Measurements from ENCODE around the gene CYTH2. TPM values are rescaled to one million over a fixed set of nuclear protein-coding genes. Genes with fewer than 3 reads are reported as not detected.

CYTH2 gene
- total RNA-seq, 2 experiments from 2014 or later, result 44.0 to 53.2 TPM

DNA sequence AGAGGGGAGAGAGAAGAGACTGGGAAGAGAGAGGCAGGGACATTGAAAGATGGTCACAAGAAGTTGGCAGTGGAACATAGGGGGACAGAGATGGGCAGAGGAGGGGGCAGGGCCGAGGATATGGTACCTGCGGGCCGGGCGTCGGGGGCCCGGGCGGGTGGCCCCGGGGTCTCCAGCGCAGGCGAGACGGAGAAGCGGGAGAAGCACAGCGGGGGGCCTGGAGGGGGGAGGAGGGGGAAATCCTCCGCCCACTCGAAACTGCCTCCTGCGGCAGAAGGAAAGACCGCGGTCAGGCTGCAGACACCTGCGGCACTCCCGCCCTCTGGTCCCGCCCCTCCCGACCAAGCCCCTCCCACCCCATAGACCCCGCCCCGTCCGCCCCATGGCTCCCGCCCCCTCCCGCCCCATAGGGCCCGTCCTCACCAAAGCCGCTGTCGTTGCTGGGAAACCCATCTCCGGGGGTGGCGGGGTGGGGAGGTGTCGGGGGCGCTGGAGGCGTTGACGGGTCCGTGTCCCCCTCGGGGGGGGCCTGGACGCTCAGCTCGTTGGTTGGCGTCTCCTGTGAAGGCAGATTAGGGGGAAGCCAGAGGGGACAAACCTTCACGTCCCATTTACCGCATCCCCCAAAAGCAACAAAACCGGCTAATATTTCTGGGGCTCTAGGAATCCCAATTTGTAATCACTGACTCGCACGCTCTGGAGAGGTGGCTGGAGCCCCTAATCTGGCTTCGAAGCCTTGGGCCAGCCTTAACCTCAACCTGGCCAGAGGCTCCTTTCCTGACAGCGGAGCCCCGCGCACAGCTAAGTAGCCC, 22.0 kb downstream of the CYTH2 start:
- POLR2A ChIA-PET, result interaction anchor here (0.7 kb wide), 2 partner anchors 80 to 182 kb away, joined by 3 to 4 read pairs; no protein-coding TSS in a partner anchor
- CTCF ChIA-PET (ENCODE audit: unreplicated experiment), result no interaction called here
- no TSS peak for BruUV-seq (replicated peaks)
- Histone ChIP-seq H4K20me1 (ENCODE audit: insufficient read depth, low read length) (no peaks in the 10 kb centered on the region), H3K4me3 (ENCODE audit: low read depth, low read length, poor library complexity, severe bottlenecking) (peak overlapping the region; percentile 44), H3K9me3 (ENCODE audit: low read length) (no peaks in the 10 kb centered on the region), H3K36me3 (ENCODE audit: insufficient read depth, low read length) (no peaks in the 10 kb centered on the region), H3K79me2 (ENCODE audit: insufficient read depth, low read depth, low read length) (no peaks in the 10 kb centered on the region), H3K4me2 (ENCODE audit: low read length) (peak overlapping the region; percentile 63), H3K4me1 (ENCODE audit: insufficient read depth, low read length, poor library complexity, severe bottlenecking) (peaks cover 31% of the 10 kb centered on the region), H3K27ac (ENCODE audit: low read depth, low read length, poor library complexity, severe bottlenecking) (no peak overlapping the region), H3K9me2 (ENCODE audit: insufficient read depth, low read length) (no peaks in the 10 kb centered on the region), H2AFZ (ENCODE audit: low read length) (no peak overlapping the region)
- TF ChIP-seq CTCF (conservative IDR thresholded peaks at IDR 0.05; ENCODE audit: low read length) (no peak), EZH2phosphoT487 (IDR thresholded peaks at IDR 0.05; ENCODE audit: borderline replicate concordance, low read depth, low read length) (no peak)
- DNase-seq (ENCODE audit: low spot score), result peak; percentile 80
- intact Hi-C loops (cut with micrococcal nuclease; ENCODE audit: unreplicated experiment), result no loop called here

- Histone ChIP-seq H4K20me1 (ENCODE audit: insufficient read depth, low read length) (no peaks in the 10 kb centered on the region), H3K79me2 (ENCODE audit: insufficient read depth, low read depth, low read length) (no peaks in the 10 kb centered on the region), H3K9me2 (ENCODE audit: insufficient read depth, low read length) (no peaks in the 10 kb centered on the region), H3K9me3 (ENCODE audit: low read length) (no peaks in the 10 kb centered on the region), H3K27ac (ENCODE audit: low read depth, low read length, poor library complexity, severe bottlenecking) (no peak overlapping the region), H3K4me2 (ENCODE audit: low read length) (peak overlapping the region; percentile 63), H3K36me3 (ENCODE audit: insufficient read depth, low read length) (no peaks in the 10 kb centered on the region), H3K4me3 (ENCODE audit: low read depth, low read length, poor library complexity, severe bottlenecking) (no peak overlapping the region), H2AFZ (ENCODE audit: low read length) (no peak overlapping the region), H3K4me1 (ENCODE audit: insufficient read depth, low read length, poor library complexity, severe bottlenecking) (peaks cover 31% of the 10 kb centered on the region)
- ChIA-PET POLR2A (no interaction called here), CTCF (ENCODE audit: unreplicated experiment) (no interaction called here)
- DNase-seq (ENCODE audit: low spot score), result no peak
- TF ChIP-seq CTCF (conservative IDR thresholded peaks at IDR 0.05; ENCODE audit: low read length) (no peak), EZH2phosphoT487 (IDR thresholded peaks at IDR 0.05; ENCODE audit: borderline replicate concordance, low read depth, low read length) (no peak)
- no TSS peak for BruUV-seq (replicated peaks)
- intact Hi-C loops (cut with micrococcal nuclease; ENCODE audit: unreplicated experiment), result loop anchor here (2.0 kb wide), 1 partner anchor 101 kb away; the partner anchor contains the start of gene KDELR1
Observed at GRCh38 chr19:48491793-48492123, 22.6 kb downstream of the CYTH2 start.
